ELF-1 (cell line): Measurements from ENCODE around the gene ARFGEF2.
A peak's percentile ranks its signal among the peaks of the same experiment; 100 is the strongest.
"Not testable (repeated sequence)": the region's sequence is repeated elsewhere in the genome, so short reads cannot be mapped to it uniquely, and the experiment has no call there.

ENCODE experiments used
- DNase-seq: peaks from one replicate; pipeline ENCODE4 v3.0.0-alpha.2; 2016; ENCODE audit warnings: low read depth, low spot score

Gene ARFGEF2

GRCh38 chr20:48928832-48929725 lies 7.6 kb downstream of the ARFGEF2 start:
- no peak for DNase-seq

- no peak for DNase-seq
Measured at GRCh38 chr20:48930035-48930434, 8.5 kb downstream of the ARFGEF2 start.

- DNase-seq, result no peak
Measured at GRCh38 chr20:48930878-48931277, 9.4 kb downstream of the ARFGEF2 start.

- DNase-seq, result no peak
Measured at GRCh38 chr20:48931527-48932374, 10.2 kb downstream of the ARFGEF2 start.

GRCh38 chr20:48932375-48932941 lies 10.9 kb downstream of the ARFGEF2 start:
- DNase-seq, result no peak

GRCh38 chr20:48933017-48933766 lies 11.7 kb downstream of the ARFGEF2 start:
- no peak for DNase-seq

- DNase-seq, result not testable (repeated sequence)
Measured at GRCh38 chr20:48934273-48934877, 12.9 kb downstream of the ARFGEF2 start.

- not testable (repeated sequence) for DNase-seq
Measured at GRCh38 chr20:48934966-48935365, 13.5 kb downstream of the ARFGEF2 start.

GRCh38 chr20:48936178-48936577 lies 14.7 kb downstream of the ARFGEF2 start:
- DNase-seq, result not testable (repeated sequence)

GRCh38 chr20:48937674-48938073 lies 16.2 kb downstream of the ARFGEF2 start:
- no peak for DNase-seq

- no peak for DNase-seq
Measured at GRCh38 chr20:48938670-48939069, 17.2 kb downstream of the ARFGEF2 start.

GRCh38 chr20:48940170-48940569 lies 18.7 kb downstream of the ARFGEF2 start:
- no peak for DNase-seq

GRCh38 chr20:48941467-48941866 lies 20.0 kb downstream of the ARFGEF2 start:
- no peak for DNase-seq

GRCh38 chr20:48942730-48943129 lies 21.2 kb downstream of the ARFGEF2 start:
- DNase-seq, result no peak

- DNase-seq, result no peak
Measured at GRCh38 chr20:48944663-48945297, 23.3 kb downstream of the ARFGEF2 start.

GRCh38 chr20:48945840-48946514 lies 24.5 kb downstream of the ARFGEF2 start:
- DNase-seq, result peak; percentile 79

GRCh38 chr20:48948612-48949011 lies 27.1 kb downstream of the ARFGEF2 start:
- DNase-seq, result no peak

GRCh38 chr20:48949304-48950170 lies 28.0 kb downstream of the ARFGEF2 start:
- DNase-seq, result peak; percentile 43

GRCh38 chr20:48951041-48951440 lies 29.5 kb downstream of the ARFGEF2 start:
- DNase-seq, result no peak
